ENCODE data around the gene FRZB.

The FRZB gene

DNA sequence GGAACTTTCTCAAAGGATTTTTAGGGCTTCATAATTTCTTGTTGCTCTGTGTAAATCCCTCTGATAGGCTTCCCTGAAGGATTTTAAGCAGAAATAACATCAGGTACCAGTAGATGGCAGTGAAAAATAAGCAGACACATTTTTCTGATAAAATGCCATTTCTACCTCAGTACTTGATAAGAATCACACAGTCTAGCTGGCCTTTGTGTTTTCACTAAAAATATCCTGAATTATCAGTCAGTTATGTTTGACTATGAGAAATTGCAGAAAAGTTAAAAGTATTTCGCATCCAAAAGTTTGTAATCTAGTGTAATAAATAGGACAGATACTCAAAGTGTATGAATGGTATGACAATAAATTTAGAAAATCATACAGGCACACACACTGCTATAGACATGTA lies 81.7 kb downstream of the FRZB start:
- no peak for DNase-seq (ENCODE audit: low spot score)

- no peak for DNase-seq (ENCODE audit: low spot score)
Observed at GRCh38 chr2:182784058-182784706, 82.3 kb downstream of the FRZB start.

All from ecto neural progenitor cell (in vitro differentiated cells).